GM12872 (cell line): ENCODE measurements around the gene HOPX.

Experiments used
- CTCF ChIP-seq: IDR thresholded peaks from 3 replicates; pipeline ENCODE4 v1.5.1; 2011; ENCODE audit warnings: low read depth, mild to moderate bottlenecking, low read length, moderate library complexity; ENCODE audit not compliant: insufficient read depth

HOPX gene

DNA sequence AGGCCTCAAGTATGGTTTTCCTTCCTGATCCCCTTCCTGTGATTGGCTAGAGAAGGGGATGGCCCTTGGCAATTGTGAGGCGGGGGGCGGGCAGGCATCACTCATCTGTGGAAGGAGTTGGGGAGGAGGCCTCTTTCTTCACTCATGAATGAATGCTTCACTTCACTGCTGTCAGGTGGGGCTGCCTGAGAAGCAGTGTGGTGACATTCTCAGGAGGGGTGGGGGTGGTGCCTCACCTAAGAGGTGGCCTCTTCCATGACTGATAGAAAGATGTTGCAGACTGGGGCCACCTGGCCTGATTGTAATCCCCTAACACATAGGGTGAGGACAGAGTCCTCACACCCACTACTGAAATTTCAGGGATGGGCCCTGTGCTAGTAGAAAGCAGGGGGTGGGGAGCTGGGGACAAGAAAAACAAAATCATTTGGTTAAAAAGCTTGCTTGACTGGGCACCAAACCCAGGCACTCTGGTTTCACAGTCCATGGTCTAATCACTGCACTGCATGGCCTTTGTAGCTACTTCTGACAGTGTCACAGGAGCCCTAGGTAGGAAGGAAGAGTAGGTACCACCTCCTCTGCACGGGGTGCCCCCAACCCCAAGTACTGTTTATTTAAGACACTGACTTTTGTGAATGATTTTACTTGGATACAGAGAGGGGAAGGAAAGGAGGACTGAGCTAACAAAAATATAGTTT, 5.6 kb upstream of the HOPX start:
- no peak for TF ChIP-seq CTCF

DNA sequence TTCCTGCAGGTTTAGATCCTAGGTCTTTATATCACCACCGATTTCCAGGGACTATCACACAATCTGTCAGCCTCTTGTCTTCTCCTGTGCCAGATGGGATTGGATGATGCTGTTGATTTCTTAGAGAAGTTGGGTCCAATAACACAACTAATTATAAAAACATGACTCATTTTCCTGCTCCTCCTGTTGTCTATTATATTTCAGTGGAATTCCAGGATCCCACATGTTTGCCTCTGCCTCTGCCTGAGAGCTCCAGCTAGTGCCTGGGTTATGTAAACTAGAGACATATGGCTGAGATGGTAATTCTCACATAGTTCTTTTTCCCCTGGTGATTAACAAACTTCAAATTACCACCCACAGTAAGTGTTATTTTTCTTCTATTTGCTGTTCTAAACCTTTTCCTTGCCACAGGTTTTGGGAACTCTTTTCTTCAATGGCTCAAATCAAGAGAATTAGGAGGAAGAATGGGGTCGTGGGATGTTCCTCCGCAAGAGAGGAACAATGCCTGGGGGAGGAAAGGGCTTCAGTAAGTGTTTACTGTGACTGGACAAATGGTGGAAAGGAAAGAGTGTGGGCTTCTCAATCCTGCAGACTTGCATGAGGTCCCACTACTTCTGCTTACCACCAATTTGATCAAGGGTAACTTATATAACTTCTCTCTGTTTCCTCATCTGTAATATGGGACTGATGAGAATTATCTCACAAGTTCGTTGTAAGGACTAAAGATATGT, 3.4 kb upstream of the HOPX start:
- TF ChIP-seq CTCF: no peak

DNA sequence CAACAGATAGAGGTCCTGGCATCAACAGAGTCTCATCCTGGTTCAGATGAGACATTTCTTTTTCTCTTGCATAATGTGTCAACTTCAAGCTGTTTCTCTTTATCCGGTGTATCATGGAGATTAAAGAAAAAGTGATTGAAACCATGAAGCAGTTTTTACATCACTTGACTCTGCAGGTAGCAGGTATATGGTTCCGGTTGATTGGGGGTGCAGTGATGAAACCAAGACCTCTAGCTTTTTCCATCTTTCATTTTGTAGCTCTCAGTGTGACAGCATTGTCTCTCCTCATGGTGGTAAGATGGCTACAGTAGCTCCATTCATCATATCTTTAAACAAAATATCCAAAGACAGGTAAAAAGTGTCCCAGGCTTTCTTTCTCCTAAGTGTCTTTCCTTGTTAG, 2.4 kb upstream of the HOPX start:
- no peak for TF ChIP-seq CTCF

GRCh38 chr4:56681853-56682525, 893 bp upstream of the HOPX start:
- no peak for TF ChIP-seq CTCF

DNA sequence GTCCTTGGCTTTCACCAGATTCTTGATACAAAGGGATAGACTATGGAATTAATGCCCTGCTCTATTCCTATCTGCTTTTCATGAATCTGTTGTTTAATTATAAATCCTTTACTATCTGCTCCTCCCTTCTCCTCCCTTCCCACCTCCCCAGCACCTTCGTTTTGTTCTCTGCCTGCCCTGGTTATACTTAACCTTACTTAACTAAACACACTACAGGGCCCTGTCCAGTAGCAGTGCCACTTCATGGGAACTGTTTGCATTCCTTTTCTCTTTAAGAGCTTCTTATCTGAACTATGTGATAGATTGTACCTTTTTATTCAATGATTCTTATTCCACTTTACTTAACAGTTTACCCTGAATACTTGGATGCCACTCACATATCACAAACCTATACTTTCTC, 830 bp downstream of the HOPX start:
- no peak for TF ChIP-seq CTCF

DNA sequence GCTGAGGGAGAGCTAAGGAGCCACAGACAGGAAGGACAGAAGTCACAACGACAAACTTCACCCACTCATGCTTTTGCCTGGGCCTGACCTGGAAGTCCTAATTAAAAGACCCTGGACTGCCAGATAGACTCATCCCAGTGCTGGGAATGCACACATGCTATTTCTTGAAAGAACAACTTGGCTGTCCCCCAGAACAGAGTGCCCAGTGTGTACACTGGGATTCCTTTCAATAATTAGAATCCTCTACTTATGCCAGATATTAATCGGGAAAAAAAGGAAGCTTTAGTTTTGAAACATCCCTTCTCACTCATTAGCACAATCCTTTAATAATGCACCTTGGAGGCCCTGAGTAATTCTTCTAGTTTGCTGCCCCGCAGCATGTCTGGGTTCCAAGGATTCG, 3.4 kb downstream of the HOPX start:
- TF ChIP-seq CTCF: no peak

GRCh38 chr4:56674984-56675383, 6.1 kb downstream of the HOPX start:
- TF ChIP-seq CTCF: no peak
